ENCODE data around the gene HEATR5A.
A peak's percentile ranks its signal among the peaks of the same experiment; 100 is the strongest.
"Not testable (repeated sequence)": the region's sequence is repeated elsewhere in the genome, so short reads cannot be mapped to it uniquely, and the experiment has no call there.

The HEATR5A gene

GRCh38 chr14:31253746-31254471 is 166.4 kb downstream of the HEATR5A start:
- DNase-seq, result no peak

GRCh38 chr14:31252865-31253264 is 167.5 kb downstream of the HEATR5A start:
- DNase-seq, result no peak

- DNase-seq, result no peak
Measured at GRCh38 chr14:31251028-31251958, 169.1 kb downstream of the HEATR5A start.

GRCh38 chr14:31244626-31245025 is 175.7 kb downstream of the HEATR5A start:
- no peak for DNase-seq

- DNase-seq, result peak; percentile 22
Measured at GRCh38 chr14:31243860-31244259, 176.5 kb downstream of the HEATR5A start.

GRCh38 chr14:31242161-31242940 is 178.0 kb downstream of the HEATR5A start:
- not testable (repeated sequence) for DNase-seq
